HCT116 (cell line): ENCODE measurements around the gene ARHGEF12.

Experiments
- CEBPB ChIP-seq: IDR thresholded peaks from 2 replicates; pipeline ENCODE4 v1.6.1; 2012; ENCODE audit warnings: low read depth
- ZNF274 ChIP-seq: fragments of 200-500 bp; sonication (Bioruptor generic); IDR thresholded peaks from 2 replicates; pipeline ENCODE4 v1.6.1; 2014; ENCODE audit warnings: mild to moderate bottlenecking, low read depth, low read length, inconsistent platforms
- TF ChIP-seq, protein P1 (sequence below), 3 experiments: fragments of 200-600 bp in 1 of 3; sonication (generic) in 1 of 3; IDR thresholded peaks in 2 of 3; conservative IDR thresholded peaks in 1 of 3; 2 replicates each; pipeline ENCODE4 v1.5.1; 2012 to 2017; ENCODE audit warnings: low read depth in 2 of 3, low read length in 2 of 3, antibody characterized with exemption in 1 of 3, borderline replicate concordance in 1 of 3, control low read depth in 1 of 3, mild to moderate bottlenecking in 1 of 3, mixed read lengths in 1 of 3, mixed run types in 1 of 3, moderate library complexity in 1 of 3; ENCODE audit not compliant: insufficient read depth in 1 of 3
- TF ChIP-seq, protein P2 (sequence below): IDR thresholded peaks from 2 replicates; pipeline ENCODE4 v1.6.1; 2012

DNA sequence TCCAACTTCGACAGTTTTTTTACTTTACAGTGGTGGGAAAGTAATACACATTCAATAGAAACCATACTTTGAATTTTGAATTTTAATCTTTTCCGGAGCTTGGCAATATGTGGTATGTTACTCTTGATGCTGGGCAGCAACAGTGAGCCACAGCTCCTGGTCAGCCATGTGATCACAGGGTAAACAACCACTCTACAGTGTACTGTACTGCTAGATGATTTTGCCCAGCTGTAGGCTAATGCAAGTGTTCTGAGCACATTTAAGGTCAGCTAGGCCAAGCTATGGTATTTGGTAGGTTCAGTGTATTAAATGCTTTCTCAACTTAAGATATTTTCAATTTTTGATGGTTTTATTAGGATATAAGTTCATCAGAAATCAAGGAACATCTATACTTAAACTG lies 126.6 kb downstream of the ARHGEF12 start:
- TF ChIP-seq, protein P1, sequence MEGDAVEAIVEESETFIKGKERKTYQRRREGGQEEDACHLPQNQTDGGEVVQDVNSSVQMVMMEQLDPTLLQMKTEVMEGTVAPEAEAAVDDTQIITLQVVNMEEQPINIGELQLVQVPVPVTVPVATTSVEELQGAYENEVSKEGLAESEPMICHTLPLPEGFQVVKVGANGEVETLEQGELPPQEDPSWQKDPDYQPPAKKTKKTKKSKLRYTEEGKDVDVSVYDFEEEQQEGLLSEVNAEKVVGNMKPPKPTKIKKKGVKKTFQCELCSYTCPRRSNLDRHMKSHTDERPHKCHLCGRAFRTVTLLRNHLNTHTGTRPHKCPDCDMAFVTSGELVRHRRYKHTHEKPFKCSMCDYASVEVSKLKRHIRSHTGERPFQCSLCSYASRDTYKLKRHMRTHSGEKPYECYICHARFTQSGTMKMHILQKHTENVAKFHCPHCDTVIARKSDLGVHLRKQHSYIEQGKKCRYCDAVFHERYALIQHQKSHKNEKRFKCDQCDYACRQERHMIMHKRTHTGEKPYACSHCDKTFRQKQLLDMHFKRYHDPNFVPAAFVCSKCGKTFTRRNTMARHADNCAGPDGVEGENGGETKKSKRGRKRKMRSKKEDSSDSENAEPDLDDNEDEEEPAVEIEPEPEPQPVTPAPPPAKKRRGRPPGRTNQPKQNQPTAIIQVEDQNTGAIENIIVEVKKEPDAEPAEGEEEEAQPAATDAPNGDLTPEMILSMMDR (IDR thresholded peaks at IDR 0.05 in 2 of 3, conservative IDR thresholded peaks at IDR 0.05 in 1 of 3; ENCODE audit: borderline replicate concordance in 1 of 3, insufficient read depth in 1 of 3, low read depth in 2 of 3, low read length in 2 of 3), result no peak
- TF ChIP-seq CEBPB, result no peak
- no peak for TF ChIP-seq ZNF274
- TF ChIP-seq, protein P2, sequence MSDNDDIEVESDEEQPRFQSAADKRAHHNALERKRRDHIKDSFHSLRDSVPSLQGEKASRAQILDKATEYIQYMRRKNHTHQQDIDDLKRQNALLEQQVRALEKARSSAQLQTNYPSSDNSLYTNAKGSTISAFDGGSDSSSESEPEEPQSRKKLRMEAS, result no peak
